BLaER1 treated with 17β-estradiol and CSF1 and Interleukin-3, amounts not matched to agents 10 nM and 100 nM (cell line): ENCODE results near the gene OR52K2.
"Not testable (repeated sequence)": the region's sequence is repeated elsewhere in the genome, so short reads cannot be mapped to it uniquely, and the experiment has no call there.

Source experiments
- H3K27ac ChIP-seq, 11 experiments: shearing (Covaris generic); formaldehyde crosslinking; 2 replicates each; pipeline ENCODE4 v1.8.1; 2022
- H3K27me3 ChIP-seq, 11 experiments: shearing (Covaris generic); formaldehyde crosslinking; 2 replicates each; pipeline ENCODE4 v1.8.1; 2022
- H3K36me3 ChIP-seq, 11 experiments: shearing (Covaris generic); formaldehyde crosslinking; 2 replicates each; pipeline ENCODE4 v1.8.1; 2022
- H3K4me1 ChIP-seq, 10 experiments: shearing (Covaris generic); formaldehyde crosslinking; 2 replicates each; pipeline ENCODE4 v1.8.1; 2022
- H3K4me2 ChIP-seq, 11 experiments: shearing (Covaris generic); formaldehyde crosslinking; 2 replicates each; pipeline ENCODE4 v1.8.1; 2022
- H3K4me3 ChIP-seq, 10 experiments: shearing (Covaris generic); formaldehyde crosslinking; 2 replicates each; pipeline ENCODE4 v1.8.1; 2022
- H3K9ac ChIP-seq, 11 experiments: shearing (Covaris generic); formaldehyde crosslinking; 2 replicates each; pipeline ENCODE4 v1.8.1; 2022
- H3K9me3 ChIP-seq, 11 experiments: shearing (Covaris generic); formaldehyde crosslinking; replicated peaks in 1 of 11; 2 replicates each; pipeline ENCODE4 v1.8.1; 2022
- H4K20me1 ChIP-seq, 11 experiments: shearing (Covaris generic); formaldehyde crosslinking; 2 replicates each; pipeline ENCODE4 v1.8.1; 2022
- Cebpa-rat ChIP-seq, 11 experiments: shearing (Covaris generic); IDR thresholded peaks; 2 replicates each; pipeline ENCODE4 v1.8.1; 2022

OR52K2 gene

DNA sequence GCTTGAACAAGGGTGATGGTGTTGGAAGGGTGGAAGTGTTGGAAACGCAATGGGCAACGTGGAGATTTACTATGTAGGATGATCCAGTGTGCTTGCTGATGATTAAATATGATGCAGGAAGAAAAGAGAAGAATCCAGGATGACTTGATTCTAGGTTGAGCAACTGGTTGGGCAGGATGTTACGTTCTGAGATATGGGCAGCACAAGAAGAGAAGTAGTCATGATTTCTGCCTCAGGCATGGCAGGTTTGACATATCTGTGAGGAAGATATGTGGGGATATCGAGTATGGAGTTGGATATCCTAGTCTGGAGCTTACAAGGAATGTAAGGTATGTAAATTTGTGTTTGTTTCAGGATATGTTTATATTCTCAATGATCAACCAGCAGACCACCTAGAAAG, 35.2 kb downstream of the OR52K2 start:
- Histone ChIP-seq H3K27me3 (no peaks in the 10 kb centered on the region), H3K9me3 (no peaks in the 10 kb centered on the region), H3K36me3 (no peaks in the 10 kb centered on the region), H3K4me1 (peaks cover 0 to 32% (median 0%) of the 10 kb centered on the region in 10 experiments; a peak in 8 of 20 replicates), H3K27ac (no peak overlapping the region), H3K4me3 (no peak overlapping the region), H3K9ac (no peak overlapping the region), H4K20me1 (no peaks in the 10 kb centered on the region), H3K4me2 (no peak overlapping the region)
- no peak for TF ChIP-seq Cebpa-rat (IDR thresholded peaks at IDR 0.05)

DNA sequence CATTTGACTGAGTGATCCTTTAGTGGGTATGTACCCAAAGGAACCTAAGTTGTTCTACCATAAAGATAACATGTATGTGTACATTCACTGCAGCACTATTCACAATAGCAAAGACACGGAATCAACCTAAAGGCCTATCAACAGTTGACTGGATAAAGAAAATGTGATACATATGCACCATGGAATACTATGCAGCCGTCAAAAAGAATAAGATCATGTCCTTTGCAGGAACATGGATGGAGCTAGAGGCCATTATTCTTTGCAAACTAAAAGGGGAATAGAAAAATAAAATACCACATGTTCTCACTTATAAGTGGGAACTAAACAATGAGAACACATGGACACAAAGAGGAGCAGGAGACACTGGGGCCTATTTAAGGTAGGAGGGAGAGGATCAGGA, 42.3 kb downstream of the OR52K2 start:
- not testable (repeated sequence) for H3K27ac ChIP-seq, H3K27me3 ChIP-seq, H3K9me3 ChIP-seq, H3K4me3 ChIP-seq, H3K4me1 ChIP-seq, H3K4me2 ChIP-seq, H4K20me1 ChIP-seq, H3K9ac ChIP-seq, H3K36me3 ChIP-seq

DNA sequence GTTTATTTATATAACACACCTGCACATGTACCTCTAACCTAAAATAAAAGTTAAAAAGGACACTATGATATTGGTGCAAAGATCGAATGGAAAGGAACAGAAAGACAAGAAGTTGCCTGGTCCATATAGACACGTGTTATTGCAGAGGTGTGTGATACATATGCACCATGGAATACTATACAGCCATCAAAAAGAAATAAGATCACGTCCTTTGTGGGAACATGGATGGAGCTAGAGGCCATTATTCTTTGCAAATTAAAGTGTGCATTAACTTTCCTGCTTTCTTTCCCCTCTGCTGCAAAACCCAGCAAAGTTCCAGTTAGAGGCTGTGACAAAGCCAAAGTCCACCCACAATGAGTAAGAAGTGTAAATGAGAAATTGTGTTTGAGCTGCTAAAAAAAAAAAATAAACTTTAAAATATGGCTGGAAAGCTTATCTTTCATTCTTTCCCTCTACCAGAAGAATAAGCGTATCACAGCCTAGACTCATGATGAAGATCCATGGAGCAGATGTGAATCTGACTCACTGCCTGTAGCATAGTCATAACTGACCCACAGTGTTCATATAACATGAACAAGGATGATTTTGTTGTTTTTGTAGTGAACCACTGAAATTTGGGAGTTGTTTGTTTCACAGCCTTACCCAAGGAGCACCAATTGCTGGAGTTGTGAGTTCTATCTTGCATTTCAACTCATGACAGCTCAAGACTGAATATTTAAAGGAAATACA, 42.9 kb downstream of the OR52K2 start:
- Histone ChIP-seq H3K4me2 (no peak overlapping the region), H3K36me3 (no peaks in the 10 kb centered on the region), H4K20me1 (no peaks in the 10 kb centered on the region), H3K4me1 (peaks cover 0 to 6% (median 0%) of the 10 kb centered on the region in 10 experiments; a peak in 1 of 20 replicates), H3K4me3 (no peak overlapping the region), H3K9me3 (peaks cover 0 to 9% (median 7%) of the 10 kb centered on the region in 11 experiments; a peak in 9 of 22 replicates), H3K9ac (no peak overlapping the region), H3K27me3 (no peaks in the 10 kb centered on the region), H3K27ac (no peak overlapping the region)
- TF ChIP-seq Cebpa-rat (IDR thresholded peaks at IDR 0.05): no peak

- Histone ChIP-seq H3K27me3 (no peaks in the 10 kb centered on the region), H3K9me3 (peaks cover 0 to 9% (median 7%) of the 10 kb centered on the region in 11 experiments; a peak in 9 of 22 replicates), H3K27ac (no peak overlapping the region), H4K20me1 (no peaks in the 10 kb centered on the region), H3K4me2 (no peak overlapping the region), H3K9ac (no peak overlapping the region), H3K4me3 (no peak overlapping the region), H3K36me3 (no peaks in the 10 kb centered on the region), H3K4me1 (peaks cover 0 to 6% (median 0%) of the 10 kb centered on the region in 10 experiments; a peak in 1 of 20 replicates)
- TF ChIP-seq Cebpa-rat (IDR thresholded peaks at IDR 0.05): no peak
Measured at GRCh38 chr11:4493480-4493818, 44.4 kb downstream of the OR52K2 start.

DNA sequence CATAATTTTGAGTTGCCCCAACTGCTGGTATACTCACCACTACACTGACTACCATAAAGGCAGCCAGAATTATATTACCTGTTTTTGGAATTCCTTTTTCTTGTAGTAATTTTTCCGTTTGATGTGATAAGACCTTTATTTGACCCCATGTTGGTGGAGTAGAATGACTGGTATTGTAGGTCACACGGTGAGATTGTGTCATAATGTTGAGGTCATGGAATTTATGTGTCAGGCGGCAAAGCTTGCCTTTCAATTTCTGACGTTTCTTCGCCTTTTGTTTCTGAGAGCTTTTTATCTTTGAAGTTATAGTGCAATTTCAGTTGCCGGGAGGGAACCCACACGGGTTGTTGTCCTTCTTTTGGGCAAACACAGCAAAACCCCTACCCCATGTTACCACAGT, 46.4 kb downstream of the OR52K2 start:
- Histone ChIP-seq H3K27ac (no peak overlapping the region), H3K4me2 (no peak overlapping the region), H3K4me1 (peaks cover 0 to 6% (median 0%) of the 10 kb centered on the region in 10 experiments; a peak in 1 of 20 replicates), H4K20me1 (no peaks in the 10 kb centered on the region), H3K9me3 (peaks cover 0 to 9% (median 7%) of the 10 kb centered on the region in 11 experiments; a peak in 9 of 22 replicates), H3K4me3 (no peak overlapping the region), H3K36me3 (no peaks in the 10 kb centered on the region), H3K27me3 (no peaks in the 10 kb centered on the region), H3K9ac (no peak overlapping the region)
- TF ChIP-seq Cebpa-rat (IDR thresholded peaks at IDR 0.05): no peak

DNA sequence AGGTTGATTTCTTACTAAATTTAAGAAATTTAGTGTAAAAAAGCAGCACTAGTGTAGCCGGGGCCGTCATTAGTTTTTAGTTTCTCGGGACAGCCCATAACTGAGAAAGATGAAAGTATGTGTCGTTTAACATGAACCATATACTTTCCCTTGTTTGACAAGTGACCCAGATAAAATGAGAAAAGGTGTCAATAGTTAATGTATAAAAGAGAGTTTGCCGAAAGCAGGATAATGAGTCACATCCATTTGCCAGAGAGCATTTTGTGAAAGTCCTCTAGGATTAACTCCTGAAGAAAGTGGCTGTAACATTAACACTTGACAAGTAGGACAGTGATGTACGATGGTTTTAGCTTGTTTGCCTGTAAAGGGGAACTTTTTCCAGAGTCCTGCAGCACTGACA, 46.9 kb downstream of the OR52K2 start:
- H3K9ac ChIP-seq: no peak overlapping the region
- TF ChIP-seq Cebpa-rat (IDR thresholded peaks at IDR 0.05): no peak
- peaks cover 0 to 6% (median 0%) of the 10 kb centered on the region in 10 experiments; a peak in 1 of 20 replicates for H3K4me1 ChIP-seq
- H4K20me1 ChIP-seq: no peaks in the 10 kb centered on the region
- H3K9me3 ChIP-seq: peaks cover 0 to 9% (median 7%) of the 10 kb centered on the region in 11 experiments; a peak in 9 of 22 replicates
- no peaks in the 10 kb centered on the region for H3K27me3 ChIP-seq
- no peak overlapping the region for H3K4me2 ChIP-seq
- H3K27ac ChIP-seq: no peak overlapping the region
- H3K4me3 ChIP-seq: no peak overlapping the region
- no peaks in the 10 kb centered on the region for H3K36me3 ChIP-seq

- TF ChIP-seq Cebpa-rat (IDR thresholded peaks at IDR 0.05): no peak
- Histone ChIP-seq H3K27ac (no peak overlapping the region), H3K9ac (no peak overlapping the region), H3K4me1 (peaks cover 0 to 6% (median 0%) of the 10 kb centered on the region in 10 experiments; a peak in 1 of 20 replicates), H3K4me3 (no peak overlapping the region), H4K20me1 (no peaks in the 10 kb centered on the region), H3K27me3 (no peaks in the 10 kb centered on the region), H3K9me3 (peaks cover 0 to 4% (median 3%) of the 10 kb centered on the region in 11 experiments; a peak in 7 of 22 replicates), H3K4me2 (no peak overlapping the region), H3K36me3 (no peaks in the 10 kb centered on the region)
Measured at GRCh38 chr11:4496557-4497248, 47.6 kb downstream of the OR52K2 start.
